DMS53 (cell line): ENCODE data around the gene PLA2G7.
"Not testable (repeated sequence)": the region's sequence is repeated elsewhere in the genome, so short reads cannot be mapped to it uniquely, and the experiment has no call there.

Experiments used
- DNase-seq: peaks from one replicate; lab custom pipeline; 2025; lab: John Stamatoyannopoulos, UW

The PLA2G7 gene

DNA sequence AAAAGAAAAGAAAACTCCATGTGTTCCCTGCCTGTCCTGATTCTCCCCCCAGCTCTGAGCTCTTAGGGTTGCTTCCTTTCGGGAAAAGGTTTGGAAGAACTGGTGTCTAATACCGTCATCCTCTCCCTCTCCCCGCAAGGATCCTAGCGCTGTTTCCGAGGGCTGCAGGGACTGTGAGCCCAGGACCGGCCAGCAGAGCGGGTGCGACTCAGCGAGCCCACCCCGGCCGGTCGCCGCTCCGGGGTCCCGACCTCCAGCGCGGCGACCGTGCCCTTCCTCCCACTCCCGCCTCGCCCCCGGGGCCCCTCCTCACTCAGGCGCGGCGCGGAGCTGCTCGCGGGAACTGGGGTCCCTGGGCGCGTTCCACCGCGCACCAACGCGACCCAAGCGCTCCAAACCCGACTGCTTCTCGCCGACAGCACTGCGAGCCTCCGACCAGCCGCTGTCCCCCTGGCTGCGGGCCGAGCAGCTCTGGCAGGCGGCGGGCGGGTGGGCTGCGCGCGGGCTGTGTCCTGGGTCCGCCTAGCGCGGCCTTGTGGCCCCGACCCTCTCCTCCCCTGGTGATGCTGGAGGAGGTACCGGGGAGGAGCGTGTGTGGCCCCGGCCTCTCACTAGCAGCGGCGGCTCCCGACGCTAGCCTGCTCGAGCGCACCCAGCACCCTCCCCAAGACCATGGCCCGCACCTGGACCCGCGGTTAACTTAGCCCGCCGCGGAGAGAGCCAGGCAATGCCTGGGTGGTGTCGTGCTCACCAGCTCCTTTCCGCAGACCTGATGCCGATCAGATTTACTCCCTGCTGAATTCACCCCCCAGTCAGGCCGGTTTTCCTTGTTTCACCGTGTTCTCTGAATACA is at the start of gene PLA2G7:
Gene PLA2G7, minus strand, starts transcription at position 509 of the 853 bp plus-strand sequence. CDS start 12,484 bp downstream, outside the sequence.
- DNase-seq, result peak; percentile 73

DNA sequence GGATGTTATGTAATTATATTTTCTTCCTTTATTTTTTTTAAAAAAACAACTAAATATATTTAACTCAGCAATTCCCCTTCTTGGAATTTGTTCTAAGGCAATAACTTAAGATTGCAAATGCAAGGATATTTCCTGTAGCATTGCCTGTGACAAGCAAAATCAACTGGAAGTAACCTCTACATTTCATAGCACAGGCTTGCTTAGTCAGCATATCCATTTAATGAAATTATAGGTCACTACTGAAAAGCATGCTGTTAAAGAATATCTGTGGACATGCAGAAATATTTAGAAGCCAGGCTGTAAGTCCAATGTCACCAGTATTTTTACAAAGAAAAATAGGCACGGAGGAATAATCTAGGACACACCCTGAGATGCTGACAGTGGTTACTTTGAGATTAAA is 49.4 kb upstream of the PLA2G7 start:
- no peak for DNase-seq

DNA sequence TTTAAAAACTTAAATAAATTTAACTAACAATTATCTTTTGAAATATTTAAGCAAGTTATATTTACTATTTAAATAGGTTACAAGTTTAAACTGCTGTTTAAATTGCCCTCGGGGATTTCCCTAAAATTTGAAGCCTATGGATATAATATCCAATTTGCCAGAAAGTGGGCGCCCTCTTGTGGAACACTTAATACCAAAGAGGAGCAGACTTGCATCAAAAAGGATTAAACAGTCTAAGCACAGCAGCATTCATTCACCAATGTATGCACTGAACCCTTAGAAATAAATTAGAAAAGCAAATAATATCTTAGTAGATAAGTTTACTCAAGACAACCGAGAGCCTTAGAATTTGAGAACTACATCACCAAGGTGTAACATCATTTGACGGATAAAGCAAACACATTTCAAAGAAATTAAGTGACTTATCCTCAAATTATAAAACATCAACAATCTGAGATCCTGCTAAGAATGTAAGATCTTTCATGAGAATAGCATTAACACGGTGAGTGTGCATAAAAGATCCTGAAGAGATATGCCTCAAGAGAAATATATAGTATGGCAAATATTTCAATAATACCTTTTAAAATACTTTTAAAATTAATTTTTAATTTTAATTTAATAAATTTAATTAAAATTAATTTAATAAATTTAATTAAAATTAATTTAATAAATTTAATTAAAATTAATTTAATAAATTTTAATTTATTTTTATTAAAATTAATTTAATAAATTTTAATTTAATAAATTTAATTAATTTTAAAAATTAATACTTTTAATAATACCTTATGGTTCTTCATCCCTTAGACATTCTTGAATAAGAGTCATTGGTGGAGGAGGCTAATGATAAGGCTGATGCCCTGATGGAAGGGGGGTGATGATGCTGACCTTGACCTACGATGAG is 46.6 kb upstream of the PLA2G7 start:
- DNase-seq, result peak; percentile 89

DNA sequence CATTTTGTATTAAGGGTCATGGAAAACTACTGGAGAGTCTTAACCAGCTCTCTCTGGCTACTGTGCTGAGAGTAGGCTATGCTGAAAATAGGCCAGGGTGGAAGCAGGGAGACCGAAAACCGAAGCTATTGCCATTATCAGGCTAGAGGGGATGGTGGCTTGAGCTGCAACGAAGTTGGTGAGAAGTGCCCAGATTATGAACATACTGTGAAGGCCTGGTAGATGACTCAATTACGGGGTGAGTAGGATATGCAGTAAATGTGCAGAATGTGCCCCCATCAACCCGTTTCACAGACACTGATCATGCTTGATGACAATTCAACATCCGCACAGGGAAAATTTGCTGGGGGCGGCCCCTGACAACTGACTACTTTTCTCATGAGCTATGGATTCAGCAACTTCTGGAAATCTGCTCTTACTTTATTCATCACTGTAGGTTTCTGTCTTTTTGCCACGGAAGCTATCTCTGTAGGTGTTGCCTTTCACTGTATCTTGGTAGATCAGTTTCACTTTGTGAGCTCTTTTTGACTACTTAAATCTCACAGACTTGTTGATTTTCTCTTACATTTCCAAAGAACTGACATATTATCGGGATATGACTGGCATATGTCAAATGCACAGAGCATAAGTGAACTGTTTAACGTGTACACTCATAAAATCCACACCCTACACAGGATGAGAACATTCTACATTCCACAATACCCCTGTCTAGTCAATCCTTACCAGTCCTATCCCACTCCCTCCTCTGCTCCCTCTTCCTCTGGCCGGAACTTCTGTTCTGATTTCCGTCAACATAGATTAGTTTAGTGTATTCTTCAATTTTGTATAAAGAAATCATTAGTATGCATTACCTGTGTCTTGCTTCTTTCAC is 42.5 kb upstream of the PLA2G7 start:
- DNase-seq, result no peak

DNA sequence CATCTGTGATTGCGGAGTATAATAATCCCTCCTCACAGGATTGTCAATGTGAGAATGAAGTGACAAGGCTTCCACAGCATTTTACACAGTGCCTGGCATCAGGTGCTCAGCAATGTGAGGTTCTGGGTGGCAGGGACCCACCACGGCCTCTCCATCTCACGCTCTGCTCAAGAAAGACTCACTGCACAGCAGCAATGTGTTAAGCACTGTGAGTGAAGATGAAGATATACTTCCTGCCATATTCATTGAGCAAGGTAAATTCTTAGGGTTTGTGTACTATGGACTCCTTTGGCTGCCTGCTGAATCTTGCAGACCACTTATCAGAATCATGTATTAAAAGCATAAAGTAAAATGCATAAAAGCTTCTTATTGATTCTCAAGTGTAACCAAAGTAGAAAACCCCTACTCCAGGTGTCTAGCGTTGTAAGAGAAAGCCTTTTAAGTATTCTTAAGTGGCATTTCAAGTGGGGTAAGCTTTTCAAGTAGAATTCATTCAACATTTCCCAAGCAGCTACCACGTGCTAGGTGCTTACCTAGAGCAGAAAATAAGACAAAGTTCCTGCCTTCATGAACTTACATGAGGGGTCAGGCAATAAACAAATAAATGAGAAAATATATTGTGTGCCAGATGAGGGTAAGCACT is 41.0 kb upstream of the PLA2G7 start:
- DNase-seq, result peak; percentile 35

DNA sequence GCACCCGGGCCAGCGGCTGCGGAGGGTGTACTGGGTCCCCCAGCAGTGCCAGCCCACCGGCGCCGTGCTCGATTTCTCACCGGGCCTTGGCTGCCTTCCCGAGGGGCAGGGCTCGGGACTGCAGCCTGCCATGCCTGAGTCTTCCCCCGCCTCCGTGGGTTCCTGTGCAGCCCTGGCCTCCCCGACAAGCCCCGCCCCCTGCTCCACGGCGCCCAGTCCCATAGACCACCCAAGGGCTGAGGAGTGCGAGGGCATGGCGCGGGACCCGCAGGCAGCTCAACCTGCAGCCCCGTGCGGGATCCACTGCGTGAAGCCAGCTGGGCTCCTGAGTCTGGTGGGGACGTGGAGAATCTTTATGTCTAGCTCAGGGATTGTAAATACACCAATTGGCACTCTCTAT is 39.6 kb upstream of the PLA2G7 start:
- not testable (repeated sequence) for DNase-seq

DNA sequence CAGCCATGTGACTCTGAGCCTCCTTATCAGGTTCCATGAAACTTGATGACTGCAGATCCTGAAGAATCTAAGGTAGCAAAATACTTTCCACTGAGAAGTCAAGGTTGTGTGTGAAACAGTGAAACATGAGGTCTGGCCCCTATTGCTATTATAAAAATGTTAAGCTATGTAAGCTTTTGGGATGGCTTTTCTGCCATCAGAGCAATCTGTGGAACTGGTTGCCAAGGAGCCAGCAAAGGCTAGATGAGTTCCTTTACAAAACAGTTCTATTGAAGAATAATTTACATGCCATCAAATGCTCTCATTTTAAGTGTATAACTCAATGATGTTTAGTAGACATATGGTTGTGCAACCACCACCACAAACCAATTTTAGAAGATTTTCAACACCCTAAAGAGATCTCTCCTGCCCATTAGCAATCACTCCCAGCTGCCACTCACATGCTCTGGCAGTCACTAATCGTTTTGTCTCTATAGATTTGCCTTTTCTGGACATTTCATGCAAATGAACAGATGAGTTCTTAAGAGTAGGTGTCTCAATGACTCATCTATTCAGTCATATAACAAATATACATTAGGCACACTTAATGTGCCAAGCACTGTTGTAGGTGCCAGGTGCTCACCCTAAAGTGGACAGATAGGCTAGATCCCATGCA is 38.2 kb upstream of the PLA2G7 start:
- DNase-seq, result peak; percentile 87

DNA sequence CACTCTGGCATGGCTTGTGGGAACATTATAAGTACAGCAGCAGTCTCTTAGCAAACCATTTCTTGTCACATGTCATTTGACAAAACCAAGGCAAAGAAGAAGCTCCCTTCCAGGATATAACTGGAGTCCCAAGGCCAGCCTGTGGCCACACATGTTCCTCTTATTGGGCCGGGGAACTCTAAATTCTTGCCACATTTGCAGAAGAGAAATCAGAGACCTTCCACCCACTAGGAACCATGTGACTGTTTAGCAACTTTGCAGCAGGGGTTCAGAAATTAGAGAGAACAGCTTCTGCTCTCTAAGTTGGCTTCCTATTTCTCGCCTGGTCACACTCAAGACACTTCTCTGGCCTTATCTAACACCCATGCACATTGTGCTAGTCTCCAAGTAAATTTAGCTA is 37.6 kb upstream of the PLA2G7 start:
- DNase-seq, result no peak

DNA sequence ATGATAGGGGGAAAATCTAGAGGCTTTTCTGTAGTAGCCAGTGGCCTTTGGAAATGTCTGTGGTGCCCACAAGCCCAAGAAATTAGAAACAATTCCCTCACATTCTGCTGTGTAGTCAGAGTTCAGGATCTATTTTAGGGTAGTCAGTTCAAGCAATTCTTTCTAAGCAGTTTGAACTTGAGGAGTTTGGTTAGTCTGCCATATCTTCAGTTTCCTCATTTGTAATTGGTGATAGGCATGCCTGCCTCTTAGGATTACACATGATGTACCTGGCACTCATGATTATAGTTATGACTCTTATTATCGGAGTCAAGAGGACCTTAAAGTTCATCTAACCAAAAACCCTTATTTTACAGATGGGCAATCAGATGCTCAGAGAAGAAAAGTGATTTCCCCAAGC is 36.8 kb upstream of the PLA2G7 start:
- no peak for DNase-seq

DNA sequence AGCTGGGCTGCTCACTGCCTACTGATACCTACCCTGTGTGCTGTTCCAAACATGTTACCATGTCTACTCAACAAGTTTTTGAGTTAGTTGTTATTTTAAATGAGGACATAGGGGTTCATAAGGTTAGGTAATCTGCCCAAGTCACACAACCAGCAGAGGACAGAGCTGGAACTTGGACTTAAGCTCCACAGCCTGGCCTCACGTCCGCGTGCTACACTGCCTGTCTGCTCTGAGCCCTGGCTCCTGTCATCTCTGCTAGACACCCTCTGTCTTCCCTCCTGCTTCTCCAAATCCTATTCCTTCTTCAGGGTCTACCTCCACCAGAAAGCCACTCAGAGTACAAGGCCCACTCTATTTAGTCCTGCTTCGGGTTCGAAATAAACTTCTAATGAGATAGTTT is 29.8 kb upstream of the PLA2G7 start:
- no peak for DNase-seq

DNA sequence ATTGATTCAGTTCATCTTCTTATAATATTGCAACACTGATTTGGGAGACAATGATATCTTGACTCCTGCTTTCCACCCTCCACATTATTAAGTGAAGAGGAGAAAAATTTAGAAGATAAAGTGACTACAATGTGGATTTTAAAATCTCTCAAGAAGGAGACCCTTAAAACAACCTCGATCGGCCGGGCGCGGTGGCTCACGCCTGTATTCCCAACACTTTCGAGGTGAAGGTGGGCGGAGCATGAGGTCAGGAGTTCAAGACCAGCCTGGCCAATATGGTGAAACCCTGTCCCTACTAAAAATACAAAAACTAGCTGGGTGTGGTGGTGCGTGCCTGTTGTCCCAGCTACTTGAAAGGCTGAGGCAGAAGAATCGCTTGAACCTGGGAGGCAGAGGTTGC is 29.1 kb upstream of the PLA2G7 start:
- not testable (repeated sequence) for DNase-seq

DNA sequence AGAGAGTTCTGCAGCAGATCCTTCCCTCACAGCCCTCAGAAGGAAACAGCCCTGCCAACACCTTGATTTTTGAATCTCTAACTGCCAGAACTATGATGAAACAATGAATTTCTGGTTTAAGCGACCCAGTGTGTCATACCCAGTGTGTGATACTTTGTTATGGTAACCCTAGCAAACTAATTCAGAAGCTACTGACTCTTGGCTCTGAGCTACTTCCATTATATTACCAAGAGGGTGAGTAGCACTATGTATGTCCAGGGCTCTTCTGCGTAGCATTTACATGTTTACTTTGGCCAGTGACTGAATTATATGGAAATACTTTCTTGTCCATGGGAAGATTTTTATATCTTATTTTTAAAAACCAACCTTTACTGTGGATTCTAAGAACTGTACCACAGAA is 28.3 kb upstream of the PLA2G7 start:
- DNase-seq, result no peak

DNA sequence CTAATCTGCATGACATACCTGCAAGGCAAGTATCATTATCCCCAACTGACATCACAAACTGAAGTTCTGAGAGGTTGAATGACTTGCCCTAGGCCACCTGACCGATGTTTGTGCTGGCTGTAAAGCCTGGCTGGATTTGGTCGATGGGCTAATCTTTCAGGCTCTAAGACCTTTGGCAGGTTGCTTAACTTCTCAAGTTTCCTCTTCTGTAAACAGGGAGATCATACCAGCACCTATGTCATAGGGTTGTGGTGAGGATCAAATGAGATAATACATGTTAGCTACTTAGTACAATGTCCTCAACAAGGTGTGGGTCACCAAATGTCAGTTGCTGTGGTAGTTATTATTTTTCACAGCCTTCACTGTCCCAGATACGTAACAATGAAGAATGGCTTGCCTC is 25.8 kb upstream of the PLA2G7 start:
- peak; percentile 54 for DNase-seq

DNA sequence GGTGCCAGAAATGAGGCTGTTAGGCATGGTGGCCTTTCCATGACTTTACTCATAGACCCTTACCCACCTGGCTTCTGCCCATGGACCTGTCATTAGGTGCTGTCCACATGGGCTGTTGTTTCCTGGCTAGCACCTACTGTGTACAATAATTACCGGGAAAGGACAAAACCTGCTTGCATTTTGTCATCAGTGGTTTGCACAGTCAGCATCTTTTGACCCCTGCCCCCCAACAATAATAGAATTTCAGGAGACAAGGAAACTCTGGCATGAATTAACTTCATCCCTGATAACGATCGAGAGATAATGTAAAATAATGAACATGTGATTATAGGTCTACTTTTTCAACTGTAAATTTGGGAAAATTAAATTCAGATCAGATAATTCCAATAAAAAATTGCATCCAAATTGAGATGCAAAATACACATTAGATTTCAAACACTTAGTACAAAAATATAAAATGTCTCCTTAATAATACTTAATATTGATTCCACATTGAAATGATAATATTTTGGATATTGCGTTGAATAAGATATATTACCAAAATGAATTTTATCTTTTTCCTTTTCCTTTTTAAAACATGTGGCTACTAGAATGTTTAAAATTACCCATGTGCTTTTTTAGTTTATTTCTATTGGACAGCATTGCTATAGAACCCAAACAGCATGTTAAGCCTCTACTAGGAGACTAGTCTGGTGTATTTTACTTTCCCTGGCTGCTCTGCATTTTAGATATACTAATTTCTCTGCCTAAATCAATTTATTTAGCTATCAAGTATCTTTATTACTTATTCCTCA is 24.0 kb upstream of the PLA2G7 start:
- DNase-seq, result no peak

DNA sequence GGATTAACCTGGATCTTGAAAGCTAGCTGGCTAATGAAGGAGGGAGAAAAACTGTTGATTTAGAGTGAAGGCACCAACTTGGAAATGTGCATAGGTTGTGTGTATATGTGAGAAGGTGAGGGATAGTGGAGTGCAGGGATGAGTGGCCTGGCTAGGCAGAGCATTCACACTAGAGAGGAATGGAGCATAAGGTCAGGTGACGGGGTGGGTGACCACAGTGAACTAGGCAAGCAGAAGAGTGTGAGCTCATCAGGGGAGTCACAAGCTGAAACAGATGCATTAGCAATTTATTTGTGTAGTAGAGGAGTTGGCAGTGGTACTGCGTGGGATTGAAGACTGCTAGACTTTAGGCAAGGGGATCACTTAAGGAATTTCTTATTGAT is 22.0 kb upstream of the PLA2G7 start:
- DNase-seq, result no peak

DNA sequence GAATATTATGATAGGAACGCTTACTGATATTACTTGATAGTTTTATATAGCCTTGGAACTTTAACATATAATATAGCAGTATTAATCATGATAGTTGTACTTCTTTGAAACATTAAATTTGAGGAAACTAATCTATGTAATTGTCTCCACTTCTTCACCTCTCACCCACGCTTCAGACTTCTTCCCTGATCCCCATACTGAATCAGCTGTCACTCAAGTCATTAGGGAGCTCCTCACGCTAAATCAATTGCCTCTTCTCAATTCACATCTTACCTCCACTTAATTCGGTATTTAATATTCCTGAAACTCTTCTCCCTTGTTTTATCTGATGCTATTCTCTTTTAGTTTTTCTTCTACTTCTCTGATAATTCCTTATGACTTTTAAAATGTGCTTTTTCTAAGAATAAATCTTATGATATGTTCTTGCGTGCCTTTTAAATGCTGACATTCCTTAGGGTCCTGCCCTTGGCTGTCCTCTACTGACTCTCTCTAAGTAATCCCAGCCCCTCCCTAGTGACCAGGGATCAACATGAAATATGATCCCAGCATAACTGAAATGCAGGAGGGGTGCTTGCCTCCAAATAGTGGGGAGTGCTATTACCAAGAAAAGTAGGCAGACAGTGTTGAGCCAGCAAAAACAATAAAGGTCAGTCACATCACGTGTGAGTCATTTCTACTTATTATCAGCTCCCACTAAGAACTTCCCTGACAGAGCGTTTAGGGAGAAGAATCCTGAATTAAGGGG is 21.5 kb upstream of the PLA2G7 start:
- no peak for DNase-seq

DNA sequence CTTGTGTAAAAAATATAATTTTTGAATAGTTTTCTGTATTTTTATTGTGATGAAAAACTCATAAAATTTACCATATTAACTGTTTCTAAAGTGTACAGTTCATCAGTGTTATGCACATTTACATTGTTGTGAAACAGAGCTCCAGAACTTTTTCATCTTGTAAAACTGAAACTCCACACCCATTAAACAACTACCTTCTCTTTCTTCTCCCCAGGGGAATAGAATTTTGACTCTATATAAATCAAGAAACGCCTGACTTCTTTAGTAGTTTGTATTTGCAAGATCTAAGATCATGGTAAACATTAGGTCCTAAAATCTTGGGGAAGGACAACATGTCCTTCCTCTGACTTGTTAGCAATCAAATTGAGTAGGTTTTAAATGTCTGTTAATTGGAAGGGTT is 20.7 kb upstream of the PLA2G7 start:
- no peak for DNase-seq

DNA sequence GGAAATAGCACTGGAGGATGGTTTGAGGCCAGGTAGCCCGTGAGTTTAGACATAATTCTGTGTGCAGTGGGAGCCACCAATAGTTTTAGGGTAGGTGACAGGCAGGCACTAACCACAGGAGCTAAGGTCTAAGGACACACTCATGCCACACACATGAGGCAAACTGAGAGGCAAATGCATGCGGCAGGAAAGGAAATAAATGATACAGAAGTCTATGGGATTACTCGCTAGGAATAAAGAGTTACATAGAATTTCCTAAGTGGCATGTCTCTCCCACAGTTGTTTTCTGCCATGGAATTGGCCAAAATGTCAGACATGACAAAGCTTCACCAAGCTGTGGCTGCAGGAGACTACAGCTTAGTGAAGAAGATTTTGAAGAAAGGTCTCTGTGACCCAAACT is 16.5 kb upstream of the PLA2G7 start:
- DNase-seq, result no peak

DNA sequence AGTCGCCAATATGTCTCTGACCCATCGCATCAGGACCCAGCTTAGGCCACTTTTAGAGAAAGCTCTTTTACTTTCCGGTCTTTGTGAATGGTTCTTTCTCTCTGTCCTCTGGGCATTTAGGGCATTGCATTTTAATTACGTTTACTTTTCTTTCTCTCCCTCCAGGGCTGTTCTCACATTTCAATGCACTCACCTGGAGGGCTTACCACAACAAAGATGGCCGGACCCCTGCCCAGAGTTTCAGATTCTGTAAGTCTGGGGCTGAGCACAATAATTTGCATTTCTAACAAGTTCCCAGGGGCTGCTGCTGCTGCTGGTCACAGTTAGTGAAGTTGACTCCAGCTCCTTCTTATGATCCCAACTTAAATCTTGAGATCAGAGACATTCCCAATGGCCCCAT is 14.6 kb upstream of the PLA2G7 start:
- no peak for DNase-seq
